HEK293 (cell line): ENCODE measurements around the gene SDHAF1.

Source experiments
- CTCF ChIA-PET: fragments of 350-600 bp; formaldehyde crosslinking; extraction: SDS; loops from one replicate; lab custom pipeline; 2021; ENCODE audit warnings: antibody characterized with exemption; lab: Yijun Ruan, JAX
- POLR2A ChIA-PET: fragments of 300-600 bp; formaldehyde crosslinking; extraction: SDS; loops from one replicate; lab custom pipeline; 2020; ENCODE audit warnings: antibody characterized with exemption, inconsistent platforms; lab: Yijun Ruan, JAX
- H3K27ac ChIP-seq: fragments of 200-500 bp; sonication (Bioruptor generic); 2 replicates; pipeline ENCODE4 v1.5.1; 2014; ENCODE audit warnings: low read depth, low read length, control low read depth, inconsistent platforms; ENCODE audit errors: extremely low read depth
- H3K36me3 ChIP-seq, 2 experiments: fragments of 200-500 bp in 1 of 2; sonication (Bioruptor generic) in 1 of 2; 1 replicate in 1 of 2; 2 replicates in 1 of 2; pipeline ENCODE4 v1.5.1; 2014 to 2017; ENCODE audit warnings: inconsistent platforms in 2 of 2, low read length in 2 of 2; ENCODE audit not compliant: control insufficient read depth in 2 of 2, insufficient read depth in 1 of 2
- H3K4me1 ChIP-seq: fragments of 200-500 bp; sonication (Bioruptor generic); 2 replicates; pipeline ENCODE4 v1.5.1; 2014; ENCODE audit warnings: mild to moderate bottlenecking, low read length, inconsistent platforms; ENCODE audit not compliant: control insufficient read depth, insufficient read depth
- H3K4me3 ChIP-seq: 2 replicates; pipeline ENCODE4 v1.5.1; 2011; ENCODE audit warnings: low read depth, mild to moderate bottlenecking, control low read depth, low read length, moderate library complexity
- H3K9me3 ChIP-seq: fragments of 200-500 bp; sonication (Bioruptor generic); 2 replicates; pipeline ENCODE4 v1.5.1; 2014; ENCODE audit warnings: low read depth, low read length, inconsistent platforms; ENCODE audit not compliant: control insufficient read depth, insufficient read depth
- BCL11A ChIP-seq: fragments of 450-650 bp; formaldehyde crosslinking; IDR thresholded peaks from 2 replicates; pipeline ENCODE4 v1.5.1; 2016; ENCODE audit warnings: low read depth, missing biosample characterization, missing genetic modification characterization
- BCL11B ChIP-seq: fragments of 450-650 bp; formaldehyde crosslinking; IDR thresholded peaks from 2 replicates; pipeline ENCODE4 v1.5.1; 2016; ENCODE audit warnings: low read depth, missing biosample characterization, missing genetic modification characterization
- EGR2 ChIP-seq: fragments of 450-650 bp; formaldehyde crosslinking; IDR thresholded peaks from 2 replicates; pipeline ENCODE4 v1.5.1; 2016; ENCODE audit warnings: low read depth, missing biosample characterization, missing genetic modification characterization
- GLIS2 ChIP-seq: fragments of 450-650 bp; formaldehyde crosslinking; IDR thresholded peaks from 2 replicates; pipeline ENCODE4 v1.5.1; 2016; ENCODE audit warnings: missing biosample characterization, missing genetic modification characterization
- SP2 ChIP-seq: fragments of 450-650 bp; formaldehyde crosslinking; IDR thresholded peaks from 2 replicates; pipeline ENCODE4 v1.5.1; 2016; ENCODE audit warnings: missing biosample characterization, missing genetic modification characterization
- ZBTB20 ChIP-seq: fragments of 450-650 bp; formaldehyde crosslinking; IDR thresholded peaks from 2 replicates; pipeline ENCODE4 v1.5.1; 2016; ENCODE audit warnings: missing biosample characterization, missing genetic modification characterization
- ZBTB7A ChIP-seq: fragments of 450-650 bp; formaldehyde crosslinking; IDR thresholded peaks from 2 replicates; pipeline ENCODE4 v1.5.1; 2016; ENCODE audit warnings: low read depth, missing biosample characterization, missing genetic modification characterization
- ZFHX2 ChIP-seq: fragments of 450-650 bp; formaldehyde crosslinking; conservative IDR thresholded peaks from 2 replicates; pipeline ENCODE4 v1.5.1; 2016; ENCODE audit warnings: missing biosample characterization, missing genetic modification characterization
- ZNF132 ChIP-seq: fragments of 450-650 bp; formaldehyde crosslinking; IDR thresholded peaks from 2 replicates; pipeline ENCODE4 v1.5.1; 2017; ENCODE audit warnings: missing biosample characterization, missing genetic modification characterization, borderline replicate concordance
- ZNF184 ChIP-seq: fragments of 450-650 bp; IDR thresholded peaks from 2 replicates; pipeline ENCODE4 v1.5.1; 2018; ENCODE audit warnings: missing biosample characterization, mild to moderate bottlenecking, missing genetic modification characterization
- ZNF549 ChIP-seq: fragments of 450-650 bp; IDR thresholded peaks from 2 replicates; pipeline ENCODE4 v1.5.1; 2018; ENCODE audit warnings: missing biosample characterization, missing genetic modification characterization, mild to moderate bottlenecking, inconsistent platforms, moderate library complexity
- ZNF777 ChIP-seq: fragments of 450-650 bp; formaldehyde crosslinking; IDR thresholded peaks from 2 replicates; pipeline ENCODE4 v1.5.1; 2017; ENCODE audit warnings: missing biosample characterization, missing genetic modification characterization, borderline replicate concordance
- TF ChIP-seq, protein P1 (sequence below): fragments of 450-650 bp; formaldehyde crosslinking; IDR thresholded peaks from 2 replicates; pipeline ENCODE4 v1.5.1; 2016; ENCODE audit warnings: missing biosample characterization, missing genetic modification characterization
- TF ChIP-seq, protein P2 (sequence below): fragments of 450-650 bp; formaldehyde crosslinking; IDR thresholded peaks from 2 replicates; pipeline ENCODE4 v1.5.1; 2016; ENCODE audit warnings: missing biosample characterization, missing genetic modification characterization, low read depth
- TF ChIP-seq, protein P3 (sequence below): fragments of 450-650 bp; formaldehyde crosslinking; optimal IDR thresholded peaks from 2 replicates; pipeline ENCODE3; 2016; ENCODE audit warnings: missing biosample characterization, mild to moderate bottlenecking, missing genetic modification characterization
- TF ChIP-seq, protein P4 (sequence below): fragments of 450-650 bp; formaldehyde crosslinking; IDR thresholded peaks from 2 replicates; pipeline ENCODE4 v1.5.1; 2016; ENCODE audit warnings: missing biosample characterization, missing genetic modification characterization

The SDHAF1 gene

DNA sequence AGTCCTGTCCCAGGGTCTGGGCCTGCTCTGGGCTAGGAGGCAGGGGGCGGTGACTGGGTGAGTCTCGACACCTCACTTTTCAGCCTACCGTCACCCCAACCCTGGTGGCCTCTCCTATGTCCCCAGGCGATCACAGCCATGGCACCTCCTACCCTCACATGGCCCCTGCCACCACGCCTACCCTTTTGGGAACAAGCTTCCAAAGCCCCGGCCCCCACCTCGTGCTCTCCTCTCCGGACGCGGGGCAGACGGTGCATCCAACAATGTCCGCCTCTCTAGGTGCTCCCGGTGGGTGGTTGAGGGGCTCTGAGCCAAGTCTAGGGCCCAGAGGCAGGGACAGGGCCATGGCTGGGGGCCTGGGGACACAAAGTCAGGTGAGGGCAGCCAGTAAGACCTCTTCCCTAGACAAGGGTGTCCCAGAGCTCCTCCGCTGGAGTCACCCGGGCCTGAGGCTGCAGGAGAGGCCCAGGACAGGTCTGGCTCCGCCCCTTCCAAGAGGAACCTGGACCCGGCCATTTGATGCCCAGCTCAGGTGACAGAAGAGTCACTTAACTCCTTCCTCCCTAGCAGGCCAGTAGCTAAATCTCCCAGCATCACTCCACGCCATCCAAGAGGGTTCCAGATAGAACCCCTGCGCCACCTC is 13.5 kb downstream of the SDHAF1 start, which contains the start of gene SYNE4:
Gene SYNE4 (minus strand): TSS at position 478 of the 643 bp plus-strand sequence. CDS start 132 bp downstream, at position 346.
- POLR2A ChIA-PET, result interaction anchor here (1.0 to 2.3 kb wide), 6 partner anchors 11 to 306 kb away, joined by 3 to 12 read pairs (median 4); partner anchors contain the start of gene THAP8
- CTCF ChIA-PET, result interaction anchor here (0.7 to 1.2 kb wide), 5 partner anchors 9 to 189 kb away, joined by 3 to 6 read pairs (median 3); no protein-coding TSS in a partner anchor
- H3K27ac ChIP-seq, result peak within 1 kb of the TSS; percentile 38; the same call in 1 of the 2 replicates
- H3K9me3 ChIP-seq, result no peaks in the 10 kb centered on the region
- H3K4me3 ChIP-seq, result no peak within 1 kb of the TSS
- H3K36me3 ChIP-seq, result peaks cover 8 to 34% of the 10 kb centered on the region in 2 experiments; a peak in 2 of 3 replicates
- H3K4me1 ChIP-seq, result peaks cover 9% of the 10 kb centered on the region
- no peak for TF ChIP-seq ZNF132
- TF ChIP-seq, protein P1, sequence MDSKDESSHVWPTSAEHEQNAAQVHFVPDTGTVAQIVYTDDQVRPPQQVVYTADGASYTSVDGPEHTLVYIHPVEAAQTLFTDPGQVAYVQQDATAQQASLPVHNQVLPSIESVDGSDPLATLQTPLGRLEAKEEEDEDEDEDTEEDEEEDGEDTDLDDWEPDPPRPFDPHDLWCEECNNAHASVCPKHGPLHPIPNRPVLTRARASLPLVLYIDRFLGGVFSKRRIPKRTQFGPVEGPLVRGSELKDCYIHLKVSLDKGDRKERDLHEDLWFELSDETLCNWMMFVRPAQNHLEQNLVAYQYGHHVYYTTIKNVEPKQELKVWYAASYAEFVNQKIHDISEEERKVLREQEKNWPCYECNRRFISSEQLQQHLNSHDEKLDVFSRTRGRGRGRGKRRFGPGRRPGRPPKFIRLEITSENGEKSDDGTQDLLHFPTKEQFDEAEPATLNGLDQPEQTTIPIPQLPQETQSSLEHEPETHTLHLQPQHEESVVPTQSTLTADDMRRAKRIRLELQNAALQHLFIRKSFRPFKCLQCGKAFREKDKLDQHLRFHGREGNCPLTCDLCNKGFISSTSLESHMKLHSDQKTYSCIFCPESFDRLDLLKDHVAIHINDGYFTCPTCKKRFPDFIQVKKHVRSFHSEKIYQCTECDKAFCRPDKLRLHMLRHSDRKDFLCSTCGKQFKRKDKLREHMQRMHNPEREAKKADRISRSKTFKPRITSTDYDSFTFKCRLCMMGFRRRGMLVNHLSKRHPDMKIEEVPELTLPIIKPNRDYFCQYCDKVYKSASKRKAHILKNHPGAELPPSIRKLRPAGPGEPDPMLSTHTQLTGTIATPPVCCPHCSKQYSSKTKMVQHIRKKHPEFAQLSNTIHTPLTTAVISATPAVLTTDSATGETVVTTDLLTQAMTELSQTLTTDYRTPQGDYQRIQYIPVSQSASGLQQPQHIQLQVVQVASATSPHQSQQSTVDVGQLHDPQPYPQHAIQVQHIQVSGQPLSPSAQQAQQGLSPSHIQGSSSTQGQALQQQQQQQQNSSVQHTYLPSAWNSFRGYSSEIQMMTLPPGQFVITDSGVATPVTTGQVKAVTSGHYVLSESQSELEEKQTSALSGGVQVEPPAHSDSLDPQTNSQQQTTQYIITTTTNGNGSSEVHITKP (tag by site-specific recombination), result peak; percentile 52; the same call in 1 of the 2 replicates

DNA sequence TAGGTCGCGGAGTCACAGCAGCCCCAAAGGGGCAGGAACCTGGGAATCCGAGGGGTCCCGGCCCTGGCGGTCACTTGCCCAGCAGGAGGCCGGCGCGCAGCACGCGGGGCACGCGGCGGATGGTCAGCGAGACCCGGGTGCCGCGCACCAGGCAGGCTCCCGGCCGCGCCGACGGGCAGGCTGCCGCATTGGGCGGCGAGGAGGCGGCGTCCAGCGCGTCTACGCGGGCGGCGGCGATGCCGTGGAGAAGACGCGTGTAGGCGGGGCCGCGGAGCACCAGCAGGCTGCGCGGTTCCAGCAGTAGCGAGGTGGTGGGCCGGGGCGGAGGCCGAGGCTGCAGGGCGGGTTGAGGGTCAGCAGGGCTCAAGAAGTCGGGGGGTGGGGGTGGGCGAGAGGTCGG is 14.2 kb downstream of the SDHAF1 start:
- Histone ChIP-seq H3K9me3 (no peaks in the 10 kb centered on the region), H3K27ac (no peak overlapping the region), H3K36me3 (peaks cover 7 to 27% of the 10 kb centered on the region in 2 experiments; a peak in 2 of 3 replicates), H3K4me1 (peaks cover 12% of the 10 kb centered on the region), H3K4me3 (no peak overlapping the region)
- TF ChIP-seq, protein P2, sequence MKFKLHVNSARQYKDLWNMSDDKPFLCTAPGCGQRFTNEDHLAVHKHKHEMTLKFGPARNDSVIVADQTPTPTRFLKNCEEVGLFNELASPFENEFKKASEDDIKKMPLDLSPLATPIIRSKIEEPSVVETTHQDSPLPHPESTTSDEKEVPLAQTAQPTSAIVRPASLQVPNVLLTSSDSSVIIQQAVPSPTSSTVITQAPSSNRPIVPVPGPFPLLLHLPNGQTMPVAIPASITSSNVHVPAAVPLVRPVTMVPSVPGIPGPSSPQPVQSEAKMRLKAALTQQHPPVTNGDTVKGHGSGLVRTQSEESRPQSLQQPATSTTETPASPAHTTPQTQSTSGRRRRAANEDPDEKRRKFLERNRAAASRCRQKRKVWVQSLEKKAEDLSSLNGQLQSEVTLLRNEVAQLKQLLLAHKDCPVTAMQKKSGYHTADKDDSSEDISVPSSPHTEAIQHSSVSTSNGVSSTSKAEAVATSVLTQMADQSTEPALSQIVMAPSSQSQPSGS (tag by site-specific recombination), result no peak
- TF ChIP-seq ZFHX2 (tag by site-specific recombination), result peak; percentile 82
- TF ChIP-seq, protein P3, sequence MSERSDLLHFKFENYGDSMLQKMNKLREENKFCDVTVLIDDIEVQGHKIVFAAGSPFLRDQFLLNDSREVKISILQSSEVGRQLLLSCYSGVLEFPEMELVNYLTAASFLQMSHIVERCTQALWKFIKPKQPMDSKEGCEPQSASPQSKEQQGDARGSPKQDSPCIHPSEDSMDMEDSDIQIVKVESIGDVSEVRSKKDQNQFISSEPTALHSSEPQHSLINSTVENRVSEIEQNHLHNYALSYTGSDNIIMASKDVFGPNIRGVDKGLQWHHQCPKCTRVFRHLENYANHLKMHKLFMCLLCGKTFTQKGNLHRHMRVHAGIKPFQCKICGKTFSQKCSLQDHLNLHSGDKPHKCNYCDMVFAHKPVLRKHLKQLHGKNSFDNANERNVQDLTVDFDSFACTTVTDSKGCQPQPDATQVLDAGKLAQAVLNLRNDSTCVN (tag by site-specific recombination), result peak; percentile 30
- peak; percentile 53 for TF ChIP-seq EGR2 (tag by site-specific recombination)
- POLR2A ChIA-PET, result interaction anchor here (1.2 to 2.3 kb wide), 4 partner anchors 11 to 44 kb away, joined by 3 to 12 read pairs (median 4); partner anchors contain the start of gene THAP8
- CTCF ChIA-PET, result interaction anchor here (0.8 kb wide), 3 partner anchors 47 to 189 kb away, joined by 3 to 6 read pairs (median 3); no protein-coding TSS in a partner anchor

DNA sequence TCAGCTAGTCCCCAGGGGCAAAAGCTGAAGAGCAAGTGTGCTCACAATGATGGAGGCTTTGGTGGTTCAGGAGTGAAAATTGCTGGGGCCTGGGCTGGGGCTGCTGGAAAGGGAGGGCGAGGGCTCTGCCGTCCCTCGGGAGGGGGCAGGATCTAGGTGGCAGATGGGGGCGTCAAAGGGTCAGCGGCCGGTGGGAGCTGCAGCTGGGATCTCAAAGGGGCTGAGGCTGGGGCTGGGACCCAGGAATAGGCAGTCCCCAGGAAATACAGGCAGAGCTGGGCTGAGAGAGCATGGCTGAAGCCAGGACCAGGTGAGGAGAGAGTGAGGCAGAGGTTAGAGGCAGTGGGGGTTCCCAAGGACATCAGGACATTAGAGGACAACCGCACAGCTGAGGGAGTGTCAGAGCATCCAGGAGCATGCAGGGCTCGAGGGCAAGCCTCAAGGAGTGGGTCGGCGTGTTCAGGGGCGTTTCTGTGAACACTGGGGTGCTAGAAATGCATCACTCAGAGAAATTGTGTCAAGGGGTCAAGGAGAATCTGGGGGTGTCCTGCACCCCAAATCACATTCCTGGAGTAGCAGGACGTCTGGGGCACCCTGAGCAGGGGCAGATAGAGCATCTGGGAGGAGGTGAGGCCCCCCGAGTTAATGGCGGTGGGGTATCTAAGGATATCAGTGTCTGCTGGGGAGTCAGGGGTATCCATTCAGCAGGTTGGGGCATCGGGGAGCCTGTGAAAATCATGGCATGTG is 14.8 kb downstream of the SDHAF1 start:
- POLR2A ChIA-PET, result interaction anchor here (1.2 to 2.3 kb wide), 4 partner anchors 11 to 44 kb away, joined by 3 to 12 read pairs (median 4); partner anchors contain the start of gene THAP8
- peaks cover 15% of the 10 kb centered on the region for H3K4me1 ChIP-seq
- no peaks in the 10 kb centered on the region for H3K9me3 ChIP-seq
- TF ChIP-seq ZNF777 (no peak), SP2 (tag by site-specific recombination) (peak; percentile 37), BCL11A (tag by site-specific recombination) (0 out of 2 replicates have a peak, but pooled peaks have one; percentile 27), ZNF184 (tag by site-specific recombination) (no peak), BCL11B (tag by site-specific recombination) (no peak), ZNF549 (tag by site-specific recombination) (no peak), ZBTB20 (tag by site-specific recombination) (peak; percentile 54; the same call in 1 of the 2 replicates), ZFHX2 (tag by site-specific recombination) (0 out of 2 replicates have a peak, but pooled peaks have one; percentile 3), ZBTB7A (tag by site-specific recombination) (0 out of 2 replicates have a peak, but pooled peaks have one; percentile 6), GLIS2 (tag by site-specific recombination) (peak; percentile 40; the same call in 1 of the 2 replicates)
- TF ChIP-seq, protein P4, sequence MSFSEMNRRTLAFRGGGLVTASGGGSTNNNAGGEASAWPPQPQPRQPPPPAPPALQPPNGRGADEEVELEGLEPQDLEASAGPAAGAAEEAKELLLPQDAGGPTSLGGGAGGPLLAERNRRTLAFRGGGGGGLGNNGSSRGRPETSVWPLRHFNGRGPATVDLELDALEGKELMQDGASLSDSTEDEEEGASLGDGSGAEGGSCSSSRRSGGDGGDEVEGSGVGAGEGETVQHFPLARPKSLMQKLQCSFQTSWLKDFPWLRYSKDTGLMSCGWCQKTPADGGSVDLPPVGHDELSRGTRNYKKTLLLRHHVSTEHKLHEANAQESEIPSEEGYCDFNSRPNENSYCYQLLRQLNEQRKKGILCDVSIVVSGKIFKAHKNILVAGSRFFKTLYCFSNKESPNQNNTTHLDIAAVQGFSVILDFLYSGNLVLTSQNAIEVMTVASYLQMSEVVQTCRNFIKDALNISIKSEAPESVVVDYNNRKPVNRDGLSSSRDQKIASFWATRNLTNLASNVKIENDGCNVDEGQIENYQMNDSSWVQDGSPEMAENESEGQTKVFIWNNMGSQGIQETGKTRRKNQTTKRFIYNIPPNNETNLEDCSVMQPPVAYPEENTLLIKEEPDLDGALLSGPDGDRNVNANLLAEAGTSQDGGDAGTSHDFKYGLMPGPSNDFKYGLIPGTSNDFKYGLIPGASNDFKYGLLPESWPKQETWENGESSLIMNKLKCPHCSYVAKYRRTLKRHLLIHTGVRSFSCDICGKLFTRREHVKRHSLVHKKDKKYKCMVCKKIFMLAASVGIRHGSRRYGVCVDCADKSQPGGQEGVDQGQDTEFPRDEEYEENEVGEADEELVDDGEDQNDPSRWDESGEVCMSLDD (tag by site-specific recombination), result peak; percentile 92
- TF ChIP-seq, all 188 proteins: peak for 7
- peak overlapping the region; percentile 38; the same call in 1 of the 2 replicates for H3K27ac ChIP-seq
- CTCF ChIA-PET, result interaction anchor here (0.8 kb wide), 1 partner anchor 183 kb away, joined by 3 read pairs; no protein-coding TSS in a partner anchor
- H3K4me3 ChIP-seq, result no peak overlapping the region
- peaks cover 7 to 27% of the 10 kb centered on the region in 2 experiments; a peak in 2 of 3 replicates for H3K36me3 ChIP-seq
